NCI-H748 (cell line): ENCODE results near the gene ANKLE1.

Experiments used
- DNase-seq: peaks from one replicate; lab custom pipeline; 2025; ENCODE audit not compliant: unreplicated experiment; lab: John Stamatoyannopoulos, UW

ANKLE1 gene

DNA sequence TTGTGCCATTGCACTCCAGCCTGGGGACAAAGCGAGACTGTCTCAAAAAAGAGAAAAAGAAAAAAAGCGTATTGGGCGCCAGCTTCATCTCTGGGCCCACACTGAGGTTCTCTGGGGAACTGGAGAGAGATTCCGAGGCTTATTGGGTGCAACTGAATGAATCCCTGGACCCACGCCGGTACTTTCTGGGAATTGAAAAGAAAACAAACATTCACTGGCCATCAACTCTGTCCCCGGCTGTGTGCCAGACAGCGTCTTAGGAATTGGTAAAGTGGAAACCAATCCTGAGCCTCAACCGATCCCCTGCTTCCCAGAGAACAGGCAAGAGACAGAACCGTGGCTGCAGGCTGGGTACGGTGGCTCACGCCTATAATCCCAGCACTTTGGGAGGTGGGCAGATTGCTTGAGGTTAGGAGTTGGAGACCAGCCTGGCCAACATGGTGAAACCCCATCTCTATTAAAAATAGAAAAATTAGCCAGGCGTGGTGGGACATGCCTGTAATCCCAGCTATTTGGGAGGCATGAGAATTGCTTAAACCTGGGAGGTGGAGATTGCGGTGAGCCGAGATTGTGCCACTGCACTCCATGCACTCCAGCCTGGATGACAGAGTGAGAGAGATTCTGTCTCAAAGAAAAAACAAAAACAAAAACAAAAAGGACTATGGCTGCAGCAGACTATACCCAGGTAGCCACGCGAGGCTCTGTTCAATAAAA, 44.3 kb downstream of the ANKLE1 start:
- DNase-seq: no peak

DNA sequence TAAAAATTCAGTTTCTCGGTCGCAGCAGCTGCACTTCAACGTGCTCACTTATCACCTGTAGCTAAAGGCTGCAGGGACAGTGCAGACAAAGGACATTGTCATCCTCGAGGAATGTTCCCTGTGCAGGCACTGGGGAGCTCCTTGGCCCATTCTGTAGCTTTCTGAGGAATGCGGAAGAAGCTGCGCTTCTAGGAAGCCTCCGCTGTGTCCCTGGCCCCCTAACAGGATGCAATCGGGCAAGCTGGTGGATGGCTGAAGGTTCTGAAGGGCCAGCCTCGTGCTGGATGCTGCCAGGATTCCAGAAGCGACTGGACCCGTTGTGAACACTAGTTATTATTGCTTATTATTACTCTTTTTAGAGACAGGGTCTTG, 44.9 kb downstream of the ANKLE1 start:
- DNase-seq: no peak

DNA sequence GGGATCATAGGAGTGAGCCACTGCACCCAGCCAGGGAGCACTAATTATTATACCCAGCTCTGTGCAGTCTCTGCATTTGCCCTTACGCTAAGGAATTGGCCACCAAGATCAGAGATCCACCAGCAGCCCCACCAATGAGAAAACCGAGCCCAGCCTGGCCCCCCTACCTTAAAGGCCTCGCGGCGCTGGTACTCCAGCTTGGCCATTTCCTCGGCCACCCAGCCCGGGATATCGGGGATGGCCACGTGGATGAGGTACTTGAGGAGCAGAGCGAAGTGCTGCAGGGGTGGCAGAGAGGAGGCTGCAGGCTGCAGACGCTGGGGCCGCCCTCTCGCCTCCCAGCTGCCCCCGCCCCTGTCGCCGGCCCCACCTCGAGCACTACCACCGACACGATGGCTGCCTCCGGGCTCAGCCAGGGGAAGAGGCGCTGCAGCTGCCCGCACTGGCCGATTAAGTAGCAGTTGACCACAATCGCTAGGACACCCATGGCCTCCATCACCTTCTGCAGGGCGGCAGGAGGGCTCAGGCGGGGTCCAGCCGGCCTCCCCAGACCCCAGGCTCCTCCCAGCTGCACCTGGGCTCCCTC, 45.5 kb downstream of the ANKLE1 start:
- no peak for DNase-seq

DNA sequence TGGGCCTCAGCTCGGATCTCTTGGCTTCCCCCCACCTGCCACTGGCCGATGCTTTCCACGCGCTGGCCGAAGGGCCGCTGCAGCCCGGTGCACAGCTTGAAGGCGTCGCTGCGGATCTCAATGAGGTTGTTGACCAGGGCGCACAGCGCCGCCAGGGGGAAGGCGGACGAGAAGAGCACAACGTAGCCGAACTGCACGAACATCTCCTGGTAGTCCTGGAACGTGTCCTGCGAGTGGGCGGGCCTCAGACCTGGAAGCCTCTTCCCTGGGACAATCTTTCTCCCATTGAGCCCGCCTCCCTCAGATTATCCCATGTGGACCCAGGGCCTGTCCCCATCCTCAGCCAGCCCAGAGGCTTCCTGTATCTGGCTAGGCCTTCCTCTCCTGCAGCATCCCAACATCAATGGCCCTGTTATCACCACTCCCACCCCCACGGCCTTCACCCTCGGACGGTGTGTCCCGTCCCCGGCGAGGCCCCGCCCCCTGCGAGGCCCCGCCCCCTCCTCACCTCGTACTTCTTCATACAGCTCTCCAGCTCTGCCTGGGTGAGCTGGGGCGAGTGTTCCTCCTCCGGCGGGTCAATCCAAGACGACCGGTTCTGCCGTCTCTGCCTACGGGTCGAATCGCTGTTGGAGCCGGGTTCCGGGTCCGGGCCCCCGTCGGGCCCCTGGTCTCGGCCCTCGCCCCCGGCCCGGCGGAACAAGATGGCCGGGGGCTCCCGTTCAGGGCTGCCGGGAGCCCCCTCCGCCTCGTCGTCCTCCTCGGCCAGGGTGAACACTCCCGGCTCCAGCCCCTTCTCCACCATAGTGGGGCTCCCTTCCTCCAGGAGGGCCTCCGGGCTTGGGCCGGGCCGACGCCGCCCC, 46.2 kb downstream of the ANKLE1 start:
- DNase-seq: peak; percentile 1

DNA sequence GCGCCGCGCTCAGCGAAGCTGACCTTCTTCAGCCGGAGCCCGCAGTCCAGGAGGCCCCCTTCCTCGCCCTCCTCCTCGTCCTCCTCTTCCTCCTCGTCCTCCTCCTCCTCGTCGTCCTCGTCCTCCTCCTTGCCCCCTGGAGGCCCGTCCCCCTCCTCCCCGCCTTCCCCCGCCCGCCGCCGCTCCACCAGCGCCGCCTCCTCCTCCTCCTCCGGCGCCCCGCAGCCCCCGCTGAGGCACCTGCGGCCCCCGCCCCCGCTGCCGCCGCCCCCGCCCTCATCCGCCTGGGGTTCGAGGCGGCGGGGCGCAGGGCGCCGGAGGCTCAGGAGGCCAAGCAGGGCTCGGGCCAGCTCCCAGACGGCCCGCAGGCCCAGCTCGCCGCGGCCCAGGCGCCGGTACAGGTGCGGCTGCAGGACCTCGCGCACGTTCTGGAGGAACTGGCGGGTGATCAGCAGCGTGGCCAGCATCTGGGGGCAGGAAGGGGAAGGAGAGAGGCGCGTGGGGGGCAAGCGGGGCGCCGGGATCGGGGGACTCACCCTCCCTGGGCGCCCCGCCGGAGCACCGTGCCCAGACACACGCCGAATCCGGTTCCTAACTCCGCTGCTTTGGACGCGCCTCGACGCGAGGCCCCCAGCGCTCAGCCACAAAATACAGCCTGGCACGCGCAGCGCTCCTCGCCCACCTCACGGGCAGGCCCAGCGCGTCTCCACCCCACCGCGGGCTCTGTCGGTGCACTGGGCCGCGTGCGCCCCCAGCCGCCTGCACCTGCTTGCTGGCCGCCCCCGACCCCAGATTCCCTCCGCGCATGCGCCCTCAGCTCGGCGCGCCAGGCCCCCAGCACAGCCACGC, 47.0 kb downstream of the ANKLE1 start:
- DNase-seq: no peak

DNA sequence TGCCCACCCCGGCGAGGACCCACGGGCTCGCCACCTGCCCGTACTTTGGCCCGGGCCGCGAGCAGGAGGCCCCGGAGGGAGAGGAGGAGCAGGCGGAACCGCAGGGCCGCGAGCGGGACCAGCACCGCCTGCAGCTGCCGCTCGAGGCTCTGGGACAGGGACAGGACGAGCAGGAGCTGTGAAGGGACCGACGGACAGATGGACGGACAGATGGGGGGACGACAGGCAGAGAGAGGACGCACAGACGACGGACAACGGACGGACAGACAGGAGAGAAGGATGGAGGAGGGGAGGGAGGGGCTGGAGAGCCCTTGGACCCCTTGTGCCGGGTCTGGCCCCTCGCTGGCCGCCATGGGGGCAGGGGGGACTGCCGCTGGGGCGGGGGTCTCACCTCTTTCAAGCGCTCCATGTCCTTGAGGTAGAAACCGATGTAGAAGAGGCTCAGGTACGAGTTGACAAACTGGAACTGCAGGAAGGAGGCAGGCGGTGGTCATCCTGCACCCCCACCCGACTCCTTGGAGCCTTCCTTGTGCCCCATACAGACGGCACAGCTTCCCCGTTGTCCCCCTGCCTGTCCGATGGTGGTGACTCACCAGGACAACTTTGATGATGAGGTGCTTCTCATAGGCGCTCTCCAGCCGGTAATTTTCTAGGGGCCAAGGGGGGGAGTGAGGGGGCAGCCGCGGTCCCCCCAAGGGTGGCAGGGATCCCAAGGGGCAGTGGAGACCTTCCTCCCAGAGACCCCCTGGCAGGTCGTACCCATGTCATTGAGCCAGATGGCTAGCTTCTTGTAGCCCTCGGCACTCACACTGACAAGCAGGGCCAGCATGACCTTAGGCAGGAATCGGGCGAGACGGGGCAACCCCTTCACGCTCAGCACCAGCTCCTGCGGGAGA, 47.9 kb downstream of the ANKLE1 start:
- no peak for DNase-seq

DNA sequence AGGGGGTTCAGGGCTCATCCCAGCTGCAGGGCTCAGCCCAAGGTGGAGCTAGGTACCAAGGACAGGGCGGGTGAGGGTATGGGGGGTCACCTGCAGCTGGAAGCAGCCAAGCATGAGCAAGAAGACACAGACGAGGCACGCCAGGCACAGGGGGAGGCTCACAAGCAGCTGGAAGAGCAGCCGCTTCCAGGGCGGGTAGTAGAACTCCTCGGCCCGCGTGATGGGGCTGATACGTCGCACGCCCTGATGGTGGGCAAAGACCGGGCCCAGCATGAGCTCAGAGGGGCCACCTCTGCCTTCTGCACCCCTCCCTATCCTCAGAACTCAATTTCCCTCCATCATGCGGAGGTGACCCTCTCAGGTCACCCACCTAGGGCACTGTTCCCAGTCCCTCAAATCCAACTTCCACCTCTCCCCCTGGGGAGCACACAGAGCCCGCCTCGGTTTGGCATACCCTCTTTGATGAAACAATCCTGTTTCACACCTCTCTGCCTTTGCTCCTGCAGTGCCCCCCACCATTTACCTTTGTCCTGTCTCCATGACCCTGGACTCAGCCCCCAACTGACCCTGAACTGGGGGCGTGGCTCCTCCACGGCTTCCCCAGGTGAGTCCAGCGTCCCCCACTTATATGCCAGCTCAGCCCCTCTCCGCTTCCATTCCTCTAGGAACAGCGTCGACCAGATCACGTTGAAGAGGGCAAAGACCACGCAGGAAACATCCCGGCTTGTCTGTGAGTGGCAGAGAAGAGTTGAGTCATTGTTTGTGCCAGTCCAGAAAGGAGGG, 48.8 kb downstream of the ANKLE1 start:
- no peak for DNase-seq

DNA sequence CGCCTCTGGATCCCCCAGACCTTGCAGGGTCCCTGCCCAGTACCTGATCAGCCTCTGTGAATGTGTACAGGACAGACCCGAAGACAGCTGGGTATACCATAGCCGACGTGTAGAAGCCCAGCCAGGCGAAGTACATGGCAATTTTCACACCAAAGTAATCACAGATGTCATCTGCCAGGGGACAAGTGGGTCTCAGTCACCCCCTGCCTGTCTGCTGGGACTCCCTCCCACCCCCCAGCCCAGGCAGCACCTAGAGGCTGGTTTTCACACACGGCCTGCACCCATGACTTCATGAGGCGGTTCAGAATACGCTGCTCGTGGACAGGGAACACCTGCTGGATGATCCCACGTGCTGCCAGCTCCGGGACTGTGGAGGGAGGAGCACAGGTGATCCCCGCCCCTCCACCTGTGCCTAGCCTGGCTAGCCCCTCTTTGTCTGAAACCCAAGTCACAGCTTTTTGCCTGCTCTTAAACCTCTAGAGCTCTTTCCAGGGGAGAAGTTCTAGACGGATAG, 49.4 kb downstream of the ANKLE1 start:
- DNase-seq: peak; percentile 18

DNA sequence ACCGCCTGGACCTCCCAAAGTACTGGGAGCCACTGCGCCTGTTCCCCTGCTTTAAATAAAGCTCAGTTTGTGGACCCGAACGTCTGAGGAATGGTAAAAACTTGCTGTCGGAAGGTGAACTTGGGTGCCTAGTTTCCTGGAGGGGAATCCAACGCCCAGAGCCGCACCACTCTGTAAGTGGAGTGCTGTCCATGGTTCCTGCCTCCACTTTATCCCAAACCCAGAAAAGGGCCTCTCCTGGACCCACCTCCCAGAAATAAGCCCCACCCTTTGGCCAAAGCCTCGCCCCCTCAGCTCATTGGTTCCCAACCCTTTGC, 50.6 kb downstream of the ANKLE1 start:
- DNase-seq: no peak

DNA sequence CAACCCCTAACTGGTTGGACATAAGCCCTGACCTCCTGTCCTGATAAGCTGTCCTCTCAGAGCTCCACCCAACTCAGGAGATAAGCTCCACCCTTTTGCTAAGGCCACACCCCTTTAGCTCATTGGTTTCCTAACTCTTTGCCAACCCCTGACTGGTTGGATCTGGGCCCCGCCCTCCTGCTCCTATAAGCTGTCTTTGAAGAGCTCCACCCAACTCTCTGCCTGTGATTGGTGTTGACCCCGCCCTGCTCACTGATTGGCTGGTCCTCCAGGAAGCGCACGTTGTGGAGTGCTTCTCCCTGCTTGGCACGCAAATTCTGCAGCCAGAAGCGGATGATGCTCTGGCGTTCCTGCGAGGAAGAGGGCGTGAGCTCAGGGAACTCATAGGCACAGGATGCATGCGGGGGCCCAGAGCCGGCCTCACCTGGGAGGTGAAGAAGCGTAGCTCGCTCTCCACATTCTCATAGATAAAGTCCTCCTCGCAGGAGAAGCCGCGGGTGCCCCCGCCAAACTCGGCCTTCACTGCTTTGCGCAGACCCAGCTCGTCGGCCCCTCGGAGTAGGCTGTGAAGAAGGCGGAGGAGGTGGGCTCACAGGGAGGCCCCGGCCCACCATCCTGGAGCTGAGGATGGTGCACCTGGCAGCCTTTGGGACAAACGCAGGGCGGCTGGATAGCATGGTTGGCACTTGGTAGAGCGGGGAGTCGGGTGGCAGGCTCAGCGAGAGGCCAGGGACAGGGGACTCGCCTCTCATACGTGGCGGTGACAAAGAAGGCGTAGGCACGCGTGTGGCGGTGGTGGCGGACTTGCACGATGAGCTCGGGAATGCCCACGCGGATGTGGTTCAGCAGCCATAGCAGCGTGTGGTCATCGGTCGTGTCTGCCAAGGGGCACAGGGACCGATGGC, 51.2 kb downstream of the ANKLE1 start:
- DNase-seq: peak; percentile 70

DNA sequence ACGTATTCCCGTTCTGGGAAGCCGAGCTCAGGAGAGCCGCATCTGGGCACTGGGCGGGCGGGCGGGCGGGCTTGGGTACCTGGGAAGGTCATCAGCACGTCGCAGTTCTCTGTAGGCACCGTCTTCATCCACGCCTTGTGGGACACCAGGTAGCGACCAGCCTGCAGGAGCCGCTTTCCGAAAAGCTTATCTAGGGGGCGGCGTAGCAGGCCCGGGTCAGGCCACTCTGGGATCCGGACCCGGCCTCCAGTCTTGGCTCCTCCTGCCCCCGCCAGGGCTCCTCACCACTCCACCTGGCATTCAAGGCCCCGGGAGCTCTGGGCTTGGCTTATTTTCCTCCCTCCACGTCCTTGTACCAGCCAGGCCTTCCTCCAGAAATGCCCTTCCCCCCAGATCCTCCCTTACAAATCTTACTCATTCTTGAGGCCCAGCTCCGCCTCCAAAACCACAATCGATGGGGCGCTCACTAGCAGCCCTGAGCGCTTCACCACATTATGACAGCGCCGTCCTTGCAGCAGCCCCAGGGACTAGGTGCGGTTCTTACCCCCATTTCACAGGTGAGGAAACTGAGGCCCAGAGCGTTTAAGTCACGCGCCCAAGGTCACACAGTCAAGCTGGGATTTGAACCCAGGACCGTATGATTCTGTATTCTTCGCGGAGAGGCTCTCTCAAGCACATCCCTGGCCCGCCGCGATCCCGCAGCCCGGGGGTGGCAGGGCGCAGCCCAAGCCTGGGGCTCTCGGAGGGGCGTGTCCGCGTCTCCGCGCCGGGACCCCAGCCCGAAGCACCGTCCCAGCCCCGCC, 52.1 kb downstream of the ANKLE1 start:
- no peak for DNase-seq

DNA sequence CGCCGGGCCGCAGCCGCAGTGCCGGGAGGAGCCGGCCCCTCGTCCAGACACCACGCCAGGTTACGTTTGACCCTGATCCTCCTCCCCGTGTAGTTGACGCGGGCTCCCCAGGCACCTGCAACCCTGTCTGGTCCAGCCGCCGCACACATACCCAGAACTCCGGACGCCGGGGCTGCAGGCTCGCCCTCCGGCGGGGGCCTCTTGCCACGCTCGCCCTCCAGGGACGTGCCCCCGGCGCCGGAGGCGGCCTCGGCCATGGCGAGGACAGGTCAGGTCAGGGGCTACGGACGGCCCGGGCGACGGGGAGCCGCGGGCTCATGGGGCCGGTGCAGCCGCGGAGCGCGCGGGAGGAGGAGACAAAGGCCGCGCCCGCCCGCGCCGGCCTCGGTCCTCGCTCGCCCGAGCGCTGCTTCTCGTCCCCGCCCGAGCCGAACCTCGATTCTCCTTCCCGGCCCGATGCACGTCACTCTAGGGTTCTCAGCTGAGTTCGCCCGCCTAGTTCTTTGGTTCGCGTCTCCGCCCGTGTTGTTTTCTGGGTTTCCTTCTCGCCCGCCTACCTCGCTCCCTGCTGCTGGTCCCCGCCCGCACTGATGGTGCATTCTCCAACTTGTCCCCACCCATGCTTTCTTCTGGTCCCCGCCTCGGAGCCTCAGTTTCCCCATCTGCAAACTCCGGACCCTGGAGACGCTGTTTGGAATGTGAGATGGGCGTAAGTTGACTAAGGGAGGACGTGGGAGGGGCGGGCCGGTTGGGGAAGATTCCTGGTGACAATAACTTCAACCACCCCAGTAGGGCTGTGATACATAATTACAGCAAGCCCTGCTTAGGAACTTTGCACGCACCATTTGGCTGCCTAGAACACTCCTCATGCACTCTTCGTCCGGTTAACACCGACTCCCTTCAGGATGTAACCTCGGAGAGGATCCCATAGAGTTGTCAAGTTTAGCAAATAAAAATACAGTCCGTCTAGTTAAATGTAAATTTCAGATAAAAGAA, 53.0 kb downstream of the ANKLE1 start, which contains the start of gene ANO8:
TSS of gene ANO8 (minus strand) at position 442 of the 996 bp plus-strand sequence. CDS start at position 257, 185 bp downstream.
- DNase-seq: peak; percentile 95

DNA sequence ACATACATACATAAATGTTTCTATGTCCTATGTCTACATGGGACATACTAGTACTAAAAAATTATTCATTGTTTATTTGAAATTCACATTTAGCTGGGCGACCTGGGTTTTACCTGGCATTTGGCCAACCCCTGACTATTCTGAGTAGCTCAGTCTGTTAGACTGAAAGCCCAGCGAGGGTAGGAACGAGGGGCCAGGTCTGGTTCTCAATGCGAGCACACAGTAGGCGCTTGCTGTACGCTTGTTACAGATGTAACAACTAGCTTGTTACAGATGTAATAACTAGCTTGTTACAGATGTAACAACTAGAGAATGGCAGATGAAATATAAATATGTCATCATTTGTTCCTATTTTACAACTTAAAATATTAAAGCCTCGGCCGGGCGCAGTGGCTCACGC, 53.9 kb downstream of the ANKLE1 start:
- DNase-seq: no peak
